Left renal cortex interstitium (tissue), 4 donors: Measurements from ENCODE around the gene TRIM27. TPM values are rescaled to one million over a fixed set of nuclear protein-coding genes. Genes with fewer than 3 reads are reported as not detected.
A peak's percentile ranks its signal among the peaks of the same experiment; 100 is the strongest.
"Not testable (repeated sequence)": the region's sequence is repeated elsewhere in the genome, so short reads cannot be mapped to it uniquely, and the experiment has no call there.

Source experiments
- DNase-seq, 4 donors: peaks; one replicate each; pipeline ENCODE4 v3.0.0-alpha.2; 2013; ENCODE audit warnings: low read depth in 4 of 4, low spot score in 2 of 4, missing footprints in 1 of 4
- polyA plus RNA-seq, 4 donors: library from polyadenylated mRNA; unstranded; fragments of 120-200 nt; gene quantifications; one replicate each; pipeline ENCODE4 v1.2.1, GENCODE V29; 2013; ENCODE audit not compliant: insufficient read length in 4 of 4

Gene TRIM27
- polyA plus RNA-seq, 4 donors: 66.5 to 98.6 (median 82.4) TPM

- no peak for DNase-seq
Observed at GRCh38 chr6:28900577-28901256, 23.1 kb downstream of the TRIM27 start.

DNA sequence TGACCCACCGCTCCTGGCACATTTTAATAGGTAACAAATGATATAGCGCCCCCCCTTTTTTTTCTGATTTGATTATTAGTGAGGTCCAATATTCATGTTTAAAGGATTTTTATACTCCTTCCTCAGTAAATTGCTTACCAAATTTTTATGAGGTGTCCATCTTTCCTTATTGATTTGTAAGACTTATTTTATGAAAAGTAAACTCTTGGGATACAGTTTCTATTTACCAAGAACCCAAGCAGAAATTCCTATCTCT, 25.1 kb downstream of the TRIM27 start:
- DNase-seq: no peak

DNA sequence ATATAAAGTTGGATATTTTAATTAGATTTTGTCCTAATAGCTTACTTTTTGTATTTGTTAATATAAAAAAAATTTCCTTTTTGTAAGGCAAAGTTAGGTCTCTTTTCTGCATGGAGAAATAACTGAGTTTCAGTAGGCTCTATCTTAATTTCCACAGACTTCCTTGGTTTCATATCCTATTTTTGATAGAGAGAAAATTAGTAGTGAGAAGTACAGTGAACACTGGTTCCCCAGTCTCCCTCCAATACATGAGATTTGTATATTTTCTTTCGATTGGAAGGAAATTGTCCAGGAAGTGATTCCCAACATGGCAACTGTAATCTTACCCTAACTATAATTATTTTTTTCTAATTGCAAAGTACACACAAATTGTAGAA, 26.4 kb downstream of the TRIM27 start:
- DNase-seq: no peak

- peak; percentile 59 to 82 (median 72) for DNase-seq
Observed at GRCh38 chr6:28896505-28897368, 27.0 kb downstream of the TRIM27 start.

DNA sequence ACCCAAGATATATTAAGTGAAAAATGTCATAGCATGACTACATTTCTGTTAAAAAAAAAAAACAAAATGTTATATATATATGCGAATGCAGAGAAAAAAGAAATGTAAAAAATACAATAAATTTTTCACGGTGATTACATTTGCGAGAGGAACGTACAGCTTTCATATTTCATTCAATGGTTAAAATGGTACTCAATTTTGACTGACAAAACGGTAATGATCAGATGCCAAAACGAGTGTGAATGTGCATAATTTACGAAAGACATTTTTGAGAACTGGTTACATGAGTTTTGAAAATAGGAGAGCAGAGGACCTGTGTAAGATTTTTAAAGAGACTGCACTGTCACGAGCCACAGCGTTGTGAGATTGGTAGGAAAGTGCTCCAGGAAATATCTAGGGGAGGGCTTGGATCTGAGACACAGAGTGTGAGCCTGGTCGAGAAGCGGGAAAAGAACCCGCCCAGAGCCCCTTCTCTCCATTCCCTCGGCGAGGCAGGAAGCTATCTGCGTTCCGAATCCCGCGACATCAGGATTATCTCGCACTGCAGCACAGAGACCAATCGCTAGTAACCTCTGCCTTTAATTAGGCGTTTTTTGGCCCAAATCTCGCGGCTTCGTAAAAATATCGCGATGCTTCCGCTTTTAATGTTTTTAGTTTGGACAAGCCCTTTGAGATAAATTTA, 28.5 kb downstream of the TRIM27 start:
- DNase-seq: peak; percentile 94 to 98 (median 96)

- no peak for DNase-seq
Observed at GRCh38 chr6:28893172-28893799, 30.5 kb downstream of the TRIM27 start.

DNA sequence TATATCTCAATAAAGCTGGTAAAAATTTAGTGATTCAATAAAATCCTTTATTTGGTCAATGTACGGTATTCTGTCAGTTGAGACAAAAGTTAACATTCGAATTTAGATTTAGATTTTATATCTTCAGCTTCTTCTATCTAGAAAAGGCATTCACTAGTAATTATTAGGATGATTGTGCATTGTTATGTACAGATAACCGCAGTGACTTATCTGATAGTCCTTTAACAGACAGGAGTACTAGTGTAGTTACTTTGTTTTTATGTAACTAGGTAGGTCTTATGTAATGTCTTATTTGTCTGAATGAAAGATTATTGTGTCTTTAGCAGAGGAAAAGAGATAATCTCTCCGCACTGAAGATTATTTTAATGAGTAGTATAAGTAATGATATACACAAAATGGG, 31.3 kb downstream of the TRIM27 start:
- DNase-seq: no peak

- no peak for DNase-seq
Observed at GRCh38 chr6:28887796-28888496, 35.8 kb downstream of the TRIM27 start.

DNA sequence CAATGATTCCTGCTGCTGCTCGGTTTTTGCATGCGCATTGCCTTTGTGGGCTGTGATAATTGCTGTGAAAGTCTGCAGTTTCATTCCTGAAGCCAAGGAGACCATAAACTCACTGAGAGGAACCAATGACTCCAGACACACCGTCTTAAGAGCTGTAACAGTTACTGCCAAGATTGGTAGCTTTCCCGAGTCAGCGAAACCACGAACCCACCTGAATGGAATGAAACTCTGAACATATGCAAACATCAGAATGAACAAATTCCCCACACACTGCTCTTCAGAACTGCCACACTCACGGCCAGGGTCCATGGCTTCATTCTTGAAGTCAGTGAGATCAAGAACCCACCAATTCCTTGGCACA, 37.7 kb downstream of the TRIM27 start:
- no peak for DNase-seq

GRCh38 chr6:28884423-28885131, 39.2 kb downstream of the TRIM27 start:
- DNase-seq: no peak

- peak; percentile 58 to 89 (median 79) for DNase-seq
Observed at GRCh38 chr6:28880894-28881780, 42.6 kb downstream of the TRIM27 start.

DNA sequence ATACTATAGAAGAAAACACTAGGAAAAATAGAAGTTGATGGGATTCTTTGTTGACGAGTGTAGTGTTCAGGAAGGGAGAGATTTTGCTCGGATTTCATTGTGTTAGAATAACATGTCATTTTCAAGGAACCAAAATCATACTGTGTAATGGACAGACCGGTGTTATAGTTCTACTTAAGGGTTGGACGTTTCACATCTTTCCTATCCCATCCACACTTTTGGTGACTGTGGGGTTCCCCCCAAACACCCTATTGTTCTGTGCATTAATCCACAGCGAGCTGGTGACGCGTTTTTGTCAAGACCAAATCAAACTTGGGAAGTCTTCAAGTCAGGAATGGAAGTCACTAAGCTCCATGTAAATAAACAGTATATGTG, 43.3 kb downstream of the TRIM27 start:
- no peak for DNase-seq

GRCh38 chr6:28876710-28877109, 47.1 kb downstream of the TRIM27 start:
- DNase-seq: no peak

DNA sequence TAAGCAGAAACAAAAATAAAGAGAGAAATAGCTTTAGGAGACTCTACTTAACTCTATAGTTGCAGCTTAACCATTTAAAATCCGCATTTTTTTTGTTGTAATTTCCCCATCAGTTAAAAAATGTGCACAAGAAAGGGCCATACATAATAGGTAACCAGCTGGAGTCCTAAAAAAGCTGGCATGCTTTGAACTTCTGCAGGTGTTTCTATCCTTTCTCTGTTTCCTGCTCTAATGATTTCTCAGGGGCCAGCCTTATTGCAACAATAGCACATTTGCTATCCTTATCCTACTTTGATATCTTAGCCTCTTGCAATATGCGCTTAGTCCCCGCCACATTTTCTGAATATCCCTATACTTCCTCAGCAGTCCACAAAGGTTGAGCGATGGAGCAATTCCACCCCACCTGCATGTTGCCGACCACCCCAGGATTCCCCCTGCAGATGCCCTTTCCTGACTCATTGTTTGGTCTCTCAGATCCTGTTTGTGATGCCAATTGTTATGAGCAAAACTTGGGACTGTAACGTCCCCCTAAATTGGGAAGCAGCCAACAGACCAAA, 48.5 kb downstream of the TRIM27 start:
- DNase-seq: no peak

GRCh38 chr6:28872157-28872817, 51.5 kb downstream of the TRIM27 start:
- not testable (repeated sequence) for DNase-seq

DNA sequence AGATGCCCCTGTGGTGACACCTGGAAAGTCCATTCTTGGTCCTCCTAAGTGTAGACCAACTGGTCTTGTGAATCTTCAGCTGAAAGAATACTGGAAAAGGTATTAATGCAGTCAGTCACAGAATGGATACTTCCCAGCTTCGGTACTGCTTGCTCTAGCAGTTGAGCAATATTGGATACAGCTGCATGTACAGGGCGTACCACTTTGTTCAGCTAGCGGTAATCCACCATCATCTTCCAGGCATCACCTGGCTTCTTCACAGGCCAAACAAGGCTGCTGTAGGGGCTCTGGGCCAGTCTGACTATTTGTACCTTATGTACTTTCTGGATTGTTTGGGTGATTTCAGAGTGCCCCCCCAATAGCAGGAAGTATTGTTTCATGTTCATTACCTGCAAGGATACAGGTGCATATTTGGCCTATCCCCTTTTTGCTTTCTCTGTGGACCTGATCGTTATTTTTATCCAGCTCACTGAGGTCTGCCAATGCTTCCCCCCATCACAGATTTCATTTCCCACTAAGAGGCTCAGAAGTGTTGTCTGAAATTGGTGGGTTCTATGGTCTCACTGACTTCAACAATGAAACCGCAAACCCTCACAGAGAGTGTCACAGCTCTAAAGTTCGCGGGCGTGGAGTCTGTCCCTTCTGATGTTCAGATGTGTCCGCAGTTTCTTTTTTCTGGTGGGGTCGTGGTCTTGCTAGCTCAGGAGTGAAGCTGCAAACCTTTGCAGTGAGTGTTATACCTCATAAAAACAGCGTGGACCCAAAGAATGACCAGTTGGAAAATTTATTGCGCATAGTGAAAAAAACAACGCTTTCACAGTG, 52.2 kb downstream of the TRIM27 start:
- DNase-seq: no peak

DNA sequence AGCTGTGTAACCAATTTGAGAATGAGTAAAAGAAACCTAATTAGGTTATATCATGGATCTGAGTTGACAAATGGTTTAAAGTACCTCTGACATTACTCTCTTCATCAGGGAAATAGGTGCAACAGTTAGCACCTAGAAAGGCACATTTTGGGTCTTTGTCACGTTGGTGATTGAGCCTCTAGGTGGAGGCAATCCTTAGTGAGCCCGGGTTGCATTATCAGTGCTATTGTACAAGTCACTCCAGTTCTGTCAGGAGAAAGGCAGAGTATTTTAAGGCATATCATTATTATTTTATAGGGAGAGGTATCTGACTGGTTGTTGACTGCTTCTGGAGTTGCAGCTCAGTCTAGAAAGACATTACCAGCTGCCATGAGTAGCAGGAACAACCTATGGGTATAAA, 54.9 kb downstream of the TRIM27 start:
- DNase-seq: no peak

- DNase-seq: peak in 1 of 4 donors; percentile 55
Observed at GRCh38 chr6:28867086-28867409, 56.7 kb downstream of the TRIM27 start.
